Measurements from ENCODE around the gene HDAC9. TPM values are rescaled to one million over a fixed set of nuclear protein-coding genes. Genes with fewer than 3 reads are reported as not detected.

HDAC9 gene
- total RNA-seq, 1 experiment from 2014 or later = 17.1 TPM

DNA sequence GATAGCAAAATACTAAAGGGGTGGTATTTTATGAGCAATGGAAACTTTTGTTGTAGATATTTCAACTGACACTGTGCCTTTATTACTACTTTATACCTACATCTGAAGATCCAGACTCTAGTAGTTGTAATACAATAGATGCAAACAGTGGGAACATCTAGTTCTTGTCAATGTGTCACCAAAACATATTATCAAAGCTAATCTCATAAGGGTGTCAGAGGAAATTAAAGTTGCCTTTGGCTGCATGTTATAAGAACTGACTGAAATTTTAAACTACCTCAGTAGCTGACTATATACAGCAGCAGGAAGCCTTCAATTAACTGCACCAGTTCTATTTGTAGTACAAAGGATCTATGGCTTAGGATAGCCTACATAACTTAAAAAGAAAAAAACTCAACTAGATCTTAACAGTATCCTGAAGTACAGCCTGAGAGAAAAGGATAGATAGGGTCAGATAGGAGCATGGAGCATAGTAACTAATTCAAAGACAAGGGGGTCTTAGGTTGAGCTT, 30.9 kb downstream of the HDAC9 start:
- no peaks in the 10 kb centered on the region for H3K36me3 ChIP-seq (ENCODE audit: control insufficient read depth, insufficient read depth, low read length)
- ChIA-PET CTCF (no interaction called here), POLR2A (no interaction called here)
- no peaks in the 10 kb centered on the region for H3K4me1 ChIP-seq (ENCODE audit: control insufficient read depth, insufficient read depth, low read length)
- no TSS peak for BruUV-seq (replicated peaks)
- H3K4me3 ChIP-seq (ENCODE audit: low read depth in 2 of 2, low read length in 2 of 2) = no peak overlapping the region
- in situ Hi-C loops (cut with HindIII; ENCODE audit: low pct_unique_long_range_greater_than_20kb, low sequenced_read_pairs) = no loop called here
- H3K27ac ChIP-seq (ENCODE audit: low read length) = peak overlapping the region; percentile 29
- no peaks in the 10 kb centered on the region for H3K9me3 ChIP-seq (ENCODE audit: control insufficient read depth, insufficient read depth, low read depth, low read length)
- ATAC-seq (no peak), DNase-seq (ENCODE audit: low read depth, low spot score) (no peak)
- intact Hi-C loops (cut with micrococcal nuclease; ENCODE audit: unreplicated experiment) = no loop called here
- TF ChIP-seq SIN3A (IDR thresholded peaks at IDR 0.05; ENCODE audit: borderline replicate concordance, insufficient read depth, low read depth, low read length) (no peak), POLR2AphosphoS5 (IDR thresholded peaks at IDR 0.05; ENCODE audit: low read depth, low read length) (no peak), TCF7L2 (IDR thresholded peaks at IDR 0.05; ENCODE audit: low read depth, low read length) (no peak)
- TF ChIP-seq, protein P1, sequence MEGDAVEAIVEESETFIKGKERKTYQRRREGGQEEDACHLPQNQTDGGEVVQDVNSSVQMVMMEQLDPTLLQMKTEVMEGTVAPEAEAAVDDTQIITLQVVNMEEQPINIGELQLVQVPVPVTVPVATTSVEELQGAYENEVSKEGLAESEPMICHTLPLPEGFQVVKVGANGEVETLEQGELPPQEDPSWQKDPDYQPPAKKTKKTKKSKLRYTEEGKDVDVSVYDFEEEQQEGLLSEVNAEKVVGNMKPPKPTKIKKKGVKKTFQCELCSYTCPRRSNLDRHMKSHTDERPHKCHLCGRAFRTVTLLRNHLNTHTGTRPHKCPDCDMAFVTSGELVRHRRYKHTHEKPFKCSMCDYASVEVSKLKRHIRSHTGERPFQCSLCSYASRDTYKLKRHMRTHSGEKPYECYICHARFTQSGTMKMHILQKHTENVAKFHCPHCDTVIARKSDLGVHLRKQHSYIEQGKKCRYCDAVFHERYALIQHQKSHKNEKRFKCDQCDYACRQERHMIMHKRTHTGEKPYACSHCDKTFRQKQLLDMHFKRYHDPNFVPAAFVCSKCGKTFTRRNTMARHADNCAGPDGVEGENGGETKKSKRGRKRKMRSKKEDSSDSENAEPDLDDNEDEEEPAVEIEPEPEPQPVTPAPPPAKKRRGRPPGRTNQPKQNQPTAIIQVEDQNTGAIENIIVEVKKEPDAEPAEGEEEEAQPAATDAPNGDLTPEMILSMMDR (IDR thresholded peaks at IDR 0.05) = no peak
- TF ChIP-seq, protein P2, sequence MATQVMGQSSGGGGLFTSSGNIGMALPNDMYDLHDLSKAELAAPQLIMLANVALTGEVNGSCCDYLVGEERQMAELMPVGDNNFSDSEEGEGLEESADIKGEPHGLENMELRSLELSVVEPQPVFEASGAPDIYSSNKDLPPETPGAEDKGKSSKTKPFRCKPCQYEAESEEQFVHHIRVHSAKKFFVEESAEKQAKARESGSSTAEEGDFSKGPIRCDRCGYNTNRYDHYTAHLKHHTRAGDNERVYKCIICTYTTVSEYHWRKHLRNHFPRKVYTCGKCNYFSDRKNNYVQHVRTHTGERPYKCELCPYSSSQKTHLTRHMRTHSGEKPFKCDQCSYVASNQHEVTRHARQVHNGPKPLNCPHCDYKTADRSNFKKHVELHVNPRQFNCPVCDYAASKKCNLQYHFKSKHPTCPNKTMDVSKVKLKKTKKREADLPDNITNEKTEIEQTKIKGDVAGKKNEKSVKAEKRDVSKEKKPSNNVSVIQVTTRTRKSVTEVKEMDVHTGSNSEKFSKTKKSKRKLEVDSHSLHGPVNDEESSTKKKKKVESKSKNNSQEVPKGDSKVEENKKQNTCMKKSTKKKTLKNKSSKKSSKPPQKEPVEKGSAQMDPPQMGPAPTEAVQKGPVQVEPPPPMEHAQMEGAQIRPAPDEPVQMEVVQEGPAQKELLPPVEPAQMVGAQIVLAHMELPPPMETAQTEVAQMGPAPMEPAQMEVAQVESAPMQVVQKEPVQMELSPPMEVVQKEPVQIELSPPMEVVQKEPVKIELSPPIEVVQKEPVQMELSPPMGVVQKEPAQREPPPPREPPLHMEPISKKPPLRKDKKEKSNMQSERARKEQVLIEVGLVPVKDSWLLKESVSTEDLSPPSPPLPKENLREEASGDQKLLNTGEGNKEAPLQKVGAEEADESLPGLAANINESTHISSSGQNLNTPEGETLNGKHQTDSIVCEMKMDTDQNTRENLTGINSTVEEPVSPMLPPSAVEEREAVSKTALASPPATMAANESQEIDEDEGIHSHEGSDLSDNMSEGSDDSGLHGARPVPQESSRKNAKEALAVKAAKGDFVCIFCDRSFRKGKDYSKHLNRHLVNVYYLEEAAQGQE (IDR thresholded peaks at IDR 0.05; ENCODE audit: insufficient read depth in 1 of 2, low read depth in 2 of 2, low read length in 1 of 2) = no peak
- no peaks in the 10 kb centered on the region for H3K27me3 ChIP-seq (ENCODE audit: control insufficient read depth, insufficient read depth, low read length)

GRCh38 chr7:18529239-18529638, 33.7 kb downstream of the HDAC9 start:
- DNase-seq (ENCODE audit: low read depth, low spot score) = no peak
- H3K36me3 ChIP-seq (ENCODE audit: control insufficient read depth, insufficient read depth, low read length) = no peaks in the 10 kb centered on the region
- no peak overlapping the region for H3K27ac ChIP-seq (ENCODE audit: low read length)
- no peaks in the 10 kb centered on the region for H3K9me3 ChIP-seq (ENCODE audit: control insufficient read depth, insufficient read depth, low read depth, low read length)
- intact Hi-C loops (cut with micrococcal nuclease; ENCODE audit: unreplicated experiment) = no loop called here
- no peaks in the 10 kb centered on the region for H3K4me1 ChIP-seq (ENCODE audit: control insufficient read depth, insufficient read depth, low read length)
- no peak overlapping the region for H3K4me3 ChIP-seq (ENCODE audit: low read depth in 2 of 2, low read length in 2 of 2)
- TF ChIP-seq SIN3A (IDR thresholded peaks at IDR 0.05; ENCODE audit: borderline replicate concordance, insufficient read depth, low read depth, low read length) = no peak
- no peak for TF ChIP-seq TCF7L2 (IDR thresholded peaks at IDR 0.05; ENCODE audit: low read depth, low read length)
- TF ChIP-seq, protein P1 (IDR thresholded peaks at IDR 0.05) = no peak
- TF ChIP-seq POLR2AphosphoS5 (IDR thresholded peaks at IDR 0.05; ENCODE audit: low read depth, low read length) = no peak
- TF ChIP-seq, protein P2 (IDR thresholded peaks at IDR 0.05; ENCODE audit: insufficient read depth in 1 of 2, low read depth in 2 of 2, low read length in 1 of 2) = no peak
- no TSS peak for BruUV-seq (replicated peaks)
- H3K27me3 ChIP-seq (ENCODE audit: control insufficient read depth, insufficient read depth, low read length) = no peaks in the 10 kb centered on the region
- no peak for ATAC-seq
- ChIA-PET POLR2A (no interaction called here), CTCF (no interaction called here)
- in situ Hi-C loops (cut with HindIII; ENCODE audit: low pct_unique_long_range_greater_than_20kb, low sequenced_read_pairs) = no loop called here
